ENCODE measurements around the gene FKBP5.

GRCh38 chr6:35678814-35679213 lies 9.9 kb downstream of the FKBP5 start:
- no peak for TF ChIP-seq EZH2 (IDR thresholded peaks at IDR 0.05; ENCODE audit: borderline replicate concordance, low read depth, low read length, severe bottlenecking)
- no peak for TF ChIP-seq CTCF (IDR thresholded peaks at IDR 0.05; ENCODE audit: borderline replicate concordance, extremely low read depth, low read length, poor library complexity, severe bottlenecking)

Data from DND-41 (cell line).